IPS DF 6.9 (cell line): ENCODE measurements around the gene FGF10.

ENCODE experiments used
- DNase-seq: peaks from one replicate; pipeline ENCODE4 v3.0.0-alpha.2; 2013; ENCODE audit warnings: low read depth, low spot score
- H3K27ac ChIP-seq: one replicate; pipeline ENCODE4 v1.5.1; 2013; ENCODE audit warnings: low read length, control low read depth
- H3K27me3 ChIP-seq: 2 replicates; pipeline ENCODE4 v1.6.1; 2013; ENCODE audit warnings: mild to moderate bottlenecking, low read length; ENCODE audit not compliant: control insufficient read depth, insufficient read depth
- H3K36me3 ChIP-seq: 2 replicates; pipeline ENCODE4 v1.6.1; 2013; ENCODE audit warnings: low read length; ENCODE audit not compliant: control insufficient read depth, insufficient read depth
- H3K4me1 ChIP-seq: 2 replicates; pipeline ENCODE4 v1.6.1; 2013; ENCODE audit warnings: low read length; ENCODE audit not compliant: control insufficient read depth, insufficient read depth
- H3K4me3 ChIP-seq: 2 replicates; pipeline ENCODE4 v1.5.1; 2013; ENCODE audit warnings: mild to moderate bottlenecking, low read length
- H3K9me3 ChIP-seq: 2 replicates; pipeline ENCODE4 v1.6.1; 2013; ENCODE audit warnings: low read length, inconsistent platforms; ENCODE audit not compliant: control insufficient read depth, insufficient read depth
- WGBS: extraction: QIAGEN DNeasy Blood & Tissue Kit; methylation state at CpG from one replicate; pipeline ENCODE4 v1.1.7; 2013; ENCODE audit warnings: mixed read lengths, missing lambda C conversion rate; ENCODE audit not compliant: insufficient read length, insufficient coverage; 5-methylcytosine and 5-hydroxymethylcytosine counted together

FGF10 gene

DNA sequence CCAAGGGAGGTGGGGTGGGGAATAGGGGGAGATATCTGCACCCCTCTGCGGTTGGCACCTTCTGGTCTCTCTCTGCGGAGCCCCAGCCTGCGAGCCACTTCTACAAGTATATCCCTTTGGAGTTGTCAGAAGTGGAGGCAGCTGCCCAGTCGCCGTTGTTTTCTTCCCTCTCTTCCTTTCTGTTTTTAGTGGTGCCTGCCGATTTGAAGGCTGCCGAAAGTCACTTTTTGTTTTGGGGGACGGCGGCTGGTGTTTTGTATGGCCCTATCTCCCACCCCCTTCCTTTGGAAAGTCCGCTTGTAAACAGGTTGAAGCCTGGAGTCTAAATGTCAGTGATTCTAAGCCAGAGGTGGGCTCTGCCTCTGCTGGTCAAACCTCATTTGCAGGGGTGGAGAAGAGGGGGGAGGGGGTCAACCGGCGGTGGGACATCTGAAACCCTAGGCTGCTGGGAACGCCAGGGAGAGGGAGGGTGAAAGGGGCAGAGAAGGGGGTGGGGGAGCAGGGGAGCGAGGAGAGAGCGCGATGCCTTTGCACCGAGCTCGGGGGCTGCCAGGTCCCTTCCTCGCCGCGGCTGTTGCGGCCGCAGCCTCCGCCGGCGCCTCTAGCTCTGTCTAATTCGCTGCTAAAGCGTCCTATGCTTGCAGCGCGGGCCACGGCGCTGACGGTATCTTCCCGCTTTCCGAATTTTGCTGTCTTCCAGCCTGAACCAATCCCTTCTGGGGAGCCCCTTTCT, at the start of gene FGF10:
Gene FGF10, minus strand, starts transcription at position 331 of the 733 bp plus-strand sequence. CDS start 738 bp downstream, outside the sequence.
- no peak within 1 kb of the TSS for H3K27ac ChIP-seq
- H3K27me3 ChIP-seq = peaks cover 12% of the 10 kb centered on the region; the same call in 1 of the 2 replicates
- H3K9me3 ChIP-seq = no peaks in the 10 kb centered on the region
- WGBS = no CpG with 5 or more reads among the region's 35 CpGs
- H3K4me1 ChIP-seq = no peaks in the 10 kb centered on the region; the same call in 1 of the 2 replicates
- H3K4me3 ChIP-seq = peak within 1 kb of the TSS; percentile 52; the same call in 1 of the 2 replicates
- H3K36me3 ChIP-seq = no peaks in the 10 kb centered on the region
- DNase-seq = peak; percentile 45

- DNase-seq = no peak
- H3K36me3 ChIP-seq = no peaks in the 10 kb centered on the region
- WGBS = no CpG with 5 or more reads among the region's 1 CpG
- H3K27me3 ChIP-seq = no peaks in the 10 kb centered on the region
- H3K9me3 ChIP-seq = no peaks in the 10 kb centered on the region
- H3K4me3 ChIP-seq = no peak overlapping the region
- no peak overlapping the region for H3K27ac ChIP-seq
- no peaks in the 10 kb centered on the region for H3K4me1 ChIP-seq
Observed at GRCh38 chr5:44426944-44427343, 37.7 kb upstream of the FGF10 start.

GRCh38 chr5:44412286-44412685, 23.1 kb upstream of the FGF10 start:
- H3K36me3 ChIP-seq = no peaks in the 10 kb centered on the region
- no peak overlapping the region for H3K27ac ChIP-seq
- H3K4me3 ChIP-seq = no peak overlapping the region
- H3K4me1 ChIP-seq = no peaks in the 10 kb centered on the region
- no peak for DNase-seq
- WGBS = no CpG with 5 or more reads among the region's 3 CpGs
- no peaks in the 10 kb centered on the region for H3K27me3 ChIP-seq
- H3K9me3 ChIP-seq = no peaks in the 10 kb centered on the region

DNA sequence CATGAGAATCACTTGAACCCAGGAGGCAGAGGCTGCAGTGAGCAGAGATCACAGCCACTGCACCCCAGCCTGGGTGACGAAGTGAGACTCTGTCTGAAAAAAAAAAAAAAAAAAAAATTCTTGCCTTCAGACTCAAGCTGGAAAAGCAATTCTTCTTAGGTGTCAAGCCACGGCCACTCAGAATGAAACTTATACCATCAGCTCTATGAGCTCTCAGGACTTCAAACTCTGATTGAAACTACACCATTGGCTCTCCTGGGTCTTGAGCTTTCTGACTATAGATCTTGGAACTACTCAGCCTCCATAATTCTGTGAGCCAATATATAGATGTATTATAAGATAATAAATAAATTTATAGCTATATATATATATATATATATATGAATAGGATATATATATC, 12.9 kb upstream of the FGF10 start:
- no peak for DNase-seq
- H3K4me3 ChIP-seq = no peak overlapping the region
- no peak overlapping the region for H3K27ac ChIP-seq
- H3K27me3 ChIP-seq = no peaks in the 10 kb centered on the region
- no CpG with 5 or more reads among the region's 2 CpGs for WGBS
- H3K4me1 ChIP-seq = no peaks in the 10 kb centered on the region
- no peaks in the 10 kb centered on the region for H3K9me3 ChIP-seq
- H3K36me3 ChIP-seq = no peaks in the 10 kb centered on the region

- H3K36me3 ChIP-seq = no peaks in the 10 kb centered on the region
- H3K4me3 ChIP-seq = no peak overlapping the region
- H3K27ac ChIP-seq = no peak overlapping the region
- no peaks in the 10 kb centered on the region for H3K9me3 ChIP-seq
- no peaks in the 10 kb centered on the region for H3K4me1 ChIP-seq
- WGBS = no CpG with 5 or more reads among the region's 4 CpGs
- H3K27me3 ChIP-seq = no peaks in the 10 kb centered on the region
- no peak for DNase-seq
Observed at GRCh38 chr5:44401611-44402010, 12.4 kb upstream of the FGF10 start.

DNA sequence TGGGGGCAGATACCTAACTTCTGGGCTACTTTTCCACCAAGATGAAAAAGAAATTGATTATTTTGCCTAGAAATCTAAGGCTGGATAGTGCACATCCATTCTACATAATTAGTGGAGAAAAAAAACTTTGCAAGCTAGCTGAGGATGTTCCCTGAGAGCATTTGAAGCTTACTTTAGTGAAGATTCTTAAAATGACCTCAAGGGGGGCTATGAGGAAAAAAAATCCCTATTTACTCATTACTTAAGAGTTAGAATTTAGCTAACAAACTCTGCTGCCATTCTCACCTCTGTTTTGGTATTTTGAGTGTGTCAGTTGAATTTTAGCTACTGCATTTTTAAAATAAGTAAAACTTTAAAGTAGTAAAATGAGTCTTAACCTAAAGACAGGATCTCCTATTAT, 9.2 kb upstream of the FGF10 start:
- no peak overlapping the region for H3K27ac ChIP-seq
- DNase-seq = no peak
- no peak overlapping the region for H3K4me3 ChIP-seq
- H3K9me3 ChIP-seq = no peaks in the 10 kb centered on the region
- no peaks in the 10 kb centered on the region for H3K27me3 ChIP-seq
- no peaks in the 10 kb centered on the region for H3K36me3 ChIP-seq
- H3K4me1 ChIP-seq = no peaks in the 10 kb centered on the region

- Histone ChIP-seq H3K4me1 (no peaks in the 10 kb centered on the region), H3K27ac (no peak overlapping the region), H3K4me3 (no peak overlapping the region), H3K27me3 (no peaks in the 10 kb centered on the region), H3K9me3 (no peaks in the 10 kb centered on the region), H3K36me3 (no peaks in the 10 kb centered on the region)
- DNase-seq = no peak
- WGBS = no CpG with 5 or more reads among the region's 3 CpGs
Observed at GRCh38 chr5:44396312-44396711, 7.1 kb upstream of the FGF10 start.

DNA sequence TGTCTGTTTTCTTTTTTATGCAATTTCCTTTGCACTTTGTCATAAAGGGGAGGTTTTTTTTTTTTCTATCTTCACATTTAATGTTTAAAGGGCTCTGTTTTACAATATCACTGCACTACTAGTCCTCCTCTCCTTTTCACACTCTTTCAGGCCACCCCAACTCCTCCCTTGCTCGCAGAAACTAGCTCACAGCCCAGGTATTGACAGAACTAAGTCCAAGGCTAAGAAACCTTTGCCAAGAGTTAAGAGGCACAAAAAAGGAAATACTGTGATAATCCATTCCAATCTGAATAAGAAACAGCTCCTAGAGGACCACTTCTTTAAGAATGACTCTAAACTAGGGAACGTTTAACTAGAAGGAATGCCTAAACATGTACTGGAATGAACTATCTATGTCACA, 1.1 kb upstream of the FGF10 start:
- H3K36me3 ChIP-seq = no peaks in the 10 kb centered on the region
- H3K4me3 ChIP-seq = no peak overlapping the region; the same call in 1 of the 2 replicates
- WGBS = no CpG with 5 or more reads among the region's 2 CpGs
- H3K27me3 ChIP-seq = peaks cover 12% of the 10 kb centered on the region; the same call in 1 of the 2 replicates
- no peaks in the 10 kb centered on the region; the same call in 1 of the 2 replicates for H3K4me1 ChIP-seq
- H3K9me3 ChIP-seq = no peaks in the 10 kb centered on the region
- H3K27ac ChIP-seq = no peak overlapping the region
- DNase-seq = no peak

GRCh38 chr5:44389823-44390143, 563 bp upstream of the FGF10 start:
- H3K9me3 ChIP-seq = no peaks in the 10 kb centered on the region
- H3K36me3 ChIP-seq = no peaks in the 10 kb centered on the region
- no CpG with 5 or more reads among the region's 5 CpGs for WGBS
- peak overlapping the region; percentile 52; the same call in 1 of the 2 replicates for H3K4me3 ChIP-seq
- no peaks in the 10 kb centered on the region; the same call in 1 of the 2 replicates for H3K4me1 ChIP-seq
- no peak overlapping the region for H3K27ac ChIP-seq
- peaks cover 12% of the 10 kb centered on the region; the same call in 1 of the 2 replicates for H3K27me3 ChIP-seq
- no peak for DNase-seq

GRCh38 chr5:44388321-44389089, 715 bp downstream of the FGF10 start:
- peak overlapping the region; percentile 52; the same call in 1 of the 2 replicates for H3K4me3 ChIP-seq
- H3K27me3 ChIP-seq = peaks cover 12% of the 10 kb centered on the region; the same call in 1 of the 2 replicates
- no peaks in the 10 kb centered on the region for H3K36me3 ChIP-seq
- no peaks in the 10 kb centered on the region; the same call in 1 of the 2 replicates for H3K4me1 ChIP-seq
- H3K9me3 ChIP-seq = no peaks in the 10 kb centered on the region
- H3K27ac ChIP-seq = no peak overlapping the region
- no peak for DNase-seq
- whole genome bisulfite sequencing = no CpG with 5 or more reads among the region's 27 CpGs
